RWPE2 (cell line): ENCODE data around the gene THAP8.

Experiments used
- ATAC-seq: fragments of 200-7000 bp; cut with Tn5 transposase; 3 replicates; pipeline ENCODE4 v1.9.1; 2021; ENCODE audit warnings: low read depth
- DNase-seq: peaks from one replicate; pipeline ENCODE4 v3.0.0-alpha.2; 2020; ENCODE audit warnings: low spot score
- H3K27ac ChIP-seq: fragments of 450-650 bp; 2 replicates; pipeline ENCODE4 v1.5.1; 2017; ENCODE audit warnings: mild to moderate bottlenecking; ENCODE audit not compliant: poor library complexity, severe bottlenecking
- H3K27me3 ChIP-seq: fragments of 250-450 bp; sonication (Bioruptor Pico); 2 replicates; pipeline ENCODE4 v1.5.1; 2021; ENCODE audit warnings: mild to moderate bottlenecking, moderate library complexity; ENCODE audit not compliant: insufficient read depth, poor library complexity, severe bottlenecking
- H3K36me3 ChIP-seq: fragments of 250-450 bp; sonication (Bioruptor Pico); 2 replicates; pipeline ENCODE4 v1.5.1; 2020; ENCODE audit warnings: low read depth, mild to moderate bottlenecking, moderate library complexity
- H3K4me1 ChIP-seq: fragments of 250-450 bp; sonication (Bioruptor Pico); 2 replicates; pipeline ENCODE4 v1.5.1; 2021; ENCODE audit warnings: mild to moderate bottlenecking, moderate library complexity; ENCODE audit not compliant: insufficient read depth, poor library complexity, severe bottlenecking
- H3K4me3 ChIP-seq: fragments of 250-450 bp; sonication (Bioruptor Pico); 2 replicates; pipeline ENCODE4 v1.5.1; 2021; ENCODE audit warnings: mild to moderate bottlenecking, moderate library complexity; ENCODE audit not compliant: severe bottlenecking
- H3K9me3 ChIP-seq: fragments of 250-450 bp; sonication (Bioruptor Pico); 2 replicates; pipeline ENCODE4 v1.5.1; 2021; ENCODE audit warnings: mild to moderate bottlenecking, moderate library complexity; ENCODE audit not compliant: severe bottlenecking
- CTCF ChIP-seq: fragments of 450-650 bp; IDR thresholded peaks from one replicate; pipeline ENCODE4 v1.5.1; 2017; ENCODE audit warnings: mild to moderate bottlenecking, moderate library complexity; ENCODE audit not compliant: poor library complexity, severe bottlenecking

The THAP8 gene

GRCh38 chr19:36014012-36014924 is 39.8 kb downstream of the THAP8 start, which contains the start of gene ALKBH6:
TSS of gene ALKBH6 (minus strand) at chr19:36014213. CDS start at chr19:36013397, 816 bp downstream.
- DNase-seq (peak; percentile 100), ATAC-seq (peak; percentile 98)
- Histone ChIP-seq H3K27me3 (no peaks in the 10 kb centered on the region), H3K36me3 (0 out of 2 replicates have a peak, but pooled peaks cover 2% of the 10 kb centered on the region), H3K27ac (peak within 1 kb of the TSS; percentile 22), H3K9me3 (no peaks in the 10 kb centered on the region), H3K4me1 (no peaks in the 10 kb centered on the region), H3K4me3 (peak within 1 kb of the TSS; percentile 51)
- no peak for TF ChIP-seq CTCF

GRCh38 chr19:36013280-36014011 is 40.6 kb downstream of the THAP8 start:
- H3K36me3 ChIP-seq: no peaks in the 10 kb centered on the region
- H3K27ac ChIP-seq: peak overlapping the region; percentile 16
- H3K4me3 ChIP-seq: peak overlapping the region; percentile 51
- no peaks in the 10 kb centered on the region for H3K9me3 ChIP-seq
- TF ChIP-seq CTCF: no peak
- no peak for ATAC-seq
- no peak for DNase-seq
- H3K4me1 ChIP-seq: no peaks in the 10 kb centered on the region
- H3K27me3 ChIP-seq: no peaks in the 10 kb centered on the region

- Histone ChIP-seq H3K27me3 (no peaks in the 10 kb centered on the region), H3K27ac (no peak overlapping the region), H3K4me3 (no peak overlapping the region), H3K4me1 (no peaks in the 10 kb centered on the region), H3K9me3 (no peaks in the 10 kb centered on the region), H3K36me3 (no peaks in the 10 kb centered on the region)
- ATAC-seq (no peak), DNase-seq (no peak)
- no peak for TF ChIP-seq CTCF
Measured at GRCh38 chr19:36010402-36010801, 43.7 kb downstream of the THAP8 start.

- no peak for TF ChIP-seq CTCF
- DNase-seq: no peak
- Histone ChIP-seq H3K27me3 (no peaks in the 10 kb centered on the region), H3K4me1 (no peaks in the 10 kb centered on the region), H3K9me3 (no peaks in the 10 kb centered on the region), H3K4me3 (peak overlapping the region; percentile 57), H3K27ac (peak overlapping the region; percentile 26), H3K36me3 (no peaks in the 10 kb centered on the region)
- ATAC-seq: no peak
Measured at GRCh38 chr19:36009633-36010379, 44.3 kb downstream of the THAP8 start.
